ENCODE data around the gene CFAP68.
"Not testable (repeated sequence)": the region's sequence is repeated elsewhere in the genome, so short reads cannot be mapped to it uniquely, and the experiment has no call there.

Gene CFAP68

GRCh38 chr11:111870886-111871692 is 8.3 kb upstream of the CFAP68 start, which contains the start of gene ALG9:
Gene ALG9, minus strand, starts transcription at chr11:111871581. Its CDS starts 99 bp downstream, at chr11:111871482.
- peak; percentile 83 for DNase-seq

- no peak for DNase-seq
Measured at GRCh38 chr11:111871693-111872161, 7.6 kb upstream of the CFAP68 start.

GRCh38 chr11:111878385-111878848 is 924 bp upstream of the CFAP68 start:
- DNase-seq, result no peak

GRCh38 chr11:111879637-111879960 is 258 bp downstream of the CFAP68 start:
- no peak for DNase-seq

- no peak for DNase-seq
Measured at GRCh38 chr11:111882202-111882601, 2.9 kb downstream of the CFAP68 start.

GRCh38 chr11:111885053-111885452 is 5.7 kb downstream of the CFAP68 start:
- not testable (repeated sequence) for DNase-seq

- no peak for DNase-seq
Measured at GRCh38 chr11:111886032-111886431, 6.7 kb downstream of the CFAP68 start.

- DNase-seq, result no peak
Measured at GRCh38 chr11:111886844-111887243, 7.5 kb downstream of the CFAP68 start.

GRCh38 chr11:111905411-111905810 is 26.1 kb downstream of the CFAP68 start:
- no peak for DNase-seq

- DNase-seq, result no peak
Measured at GRCh38 chr11:111906680-111907079, 27.3 kb downstream of the CFAP68 start.

GRCh38 chr11:111908639-111909305 is 29.4 kb downstream of the CFAP68 start:
- no peak for DNase-seq

GRCh38 chr11:111909378-111909777 is 30.0 kb downstream of the CFAP68 start:
- no peak for DNase-seq

- DNase-seq, result no peak
Measured at GRCh38 chr11:111910676-111911562, 31.6 kb downstream of the CFAP68 start.

GRCh38 chr11:111911563-111912401 is 32.4 kb downstream of the CFAP68 start, which contains the start of gene CRYAB:
Gene CRYAB, minus strand, starts transcription at chr11:111911770. Its CDS starts 46 bp downstream, at chr11:111911724.
- no peak for DNase-seq

GRCh38 chr11:111912535-111912934 is 33.2 kb downstream of the CFAP68 start, which contains the start of gene HSPB2:
Gene HSPB2, plus strand, starts transcription at chr11:111912734. Its CDS starts 96 bp downstream, at chr11:111912830.
- no peak for DNase-seq

GRCh38 chr11:111913031-111913861 is 33.9 kb downstream of the CFAP68 start:
- DNase-seq, result no peak

GRCh38 chr11:111913997-111914396 is 34.7 kb downstream of the CFAP68 start:
- no peak for DNase-seq

GRCh38 chr11:111916768-111917167 is 37.4 kb downstream of the CFAP68 start:
- DNase-seq, result no peak

- DNase-seq, result no peak
Measured at GRCh38 chr11:111917312-111917711, 38.0 kb downstream of the CFAP68 start.

GRCh38 chr11:111917788-111918187 is 38.4 kb downstream of the CFAP68 start:
- no peak for DNase-seq
